A172 (cell line): ENCODE results near the gene DVL1. TPM values are rescaled to one million over a fixed set of nuclear protein-coding genes. Genes with fewer than 3 reads are reported as not detected.
"Not testable (repeated sequence)": the region's sequence is repeated elsewhere in the genome, so short reads cannot be mapped to it uniquely, and the experiment has no call there.

ENCODE experiments used
- DNase-seq: peaks from one replicate; pipeline ENCODE4 v3.0.0-alpha.2; 2015; ENCODE audit warnings: low spot score
- total RNA-seq: library from RNA; depleted of rRNA; stranded (reverse); fragments of >200 nt; shearing (Covaris generic); gene quantifications from 2 replicates; pipeline ENCODE4 v1.2.3, GENCODE V29; 2014

DVL1 gene
- total RNA-seq, 1 experiment from 2014 or later: 58.2 TPM

DNA sequence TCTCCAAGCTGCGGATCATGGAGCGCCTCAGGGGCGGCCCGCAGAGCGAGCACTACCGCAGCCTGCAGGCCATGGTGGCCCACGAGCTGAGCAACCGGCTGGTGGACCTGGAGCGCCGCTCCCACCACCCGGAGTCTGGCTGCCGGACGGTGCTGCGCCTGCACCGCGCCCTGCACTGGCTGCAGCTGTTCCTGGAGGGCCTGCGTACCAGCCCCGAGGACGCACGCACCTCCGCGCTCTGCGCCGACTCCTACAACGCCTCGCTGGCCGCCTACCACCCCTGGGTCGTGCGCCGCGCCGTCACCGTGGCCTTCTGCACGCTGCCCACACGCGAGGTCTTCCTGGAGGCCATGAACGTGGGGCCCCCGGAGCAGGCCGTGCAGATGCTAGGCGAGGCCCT, 21.9 kb downstream of the DVL1 start:
- no peak for DNase-seq

DNA sequence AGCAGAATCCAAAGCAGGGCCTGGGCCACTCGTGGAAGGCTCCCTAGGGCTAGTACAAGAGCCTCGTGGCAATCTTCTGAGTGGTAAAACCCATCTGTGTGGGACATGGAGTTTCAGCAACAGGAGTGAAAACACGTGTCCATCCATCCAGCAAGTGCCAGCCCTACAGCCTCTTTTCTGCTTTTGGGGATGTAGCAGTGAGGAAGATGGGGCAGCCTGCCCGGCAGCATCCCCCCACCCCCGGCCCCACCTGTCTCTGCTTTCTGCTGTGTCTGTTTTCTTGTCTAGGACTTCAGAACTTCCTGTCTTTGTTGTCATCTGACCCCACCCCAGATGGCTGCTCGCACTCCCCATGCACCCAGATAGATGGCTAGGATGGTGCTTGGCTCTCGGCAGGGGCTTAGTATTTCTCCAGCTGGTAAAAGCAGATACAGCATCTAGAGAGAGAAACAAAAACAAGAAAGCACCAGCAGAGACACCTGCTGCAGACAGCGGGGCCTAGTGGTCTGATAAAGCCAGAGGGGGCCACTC, 23.1 kb downstream of the DVL1 start:
- DNase-seq: no peak

DNA sequence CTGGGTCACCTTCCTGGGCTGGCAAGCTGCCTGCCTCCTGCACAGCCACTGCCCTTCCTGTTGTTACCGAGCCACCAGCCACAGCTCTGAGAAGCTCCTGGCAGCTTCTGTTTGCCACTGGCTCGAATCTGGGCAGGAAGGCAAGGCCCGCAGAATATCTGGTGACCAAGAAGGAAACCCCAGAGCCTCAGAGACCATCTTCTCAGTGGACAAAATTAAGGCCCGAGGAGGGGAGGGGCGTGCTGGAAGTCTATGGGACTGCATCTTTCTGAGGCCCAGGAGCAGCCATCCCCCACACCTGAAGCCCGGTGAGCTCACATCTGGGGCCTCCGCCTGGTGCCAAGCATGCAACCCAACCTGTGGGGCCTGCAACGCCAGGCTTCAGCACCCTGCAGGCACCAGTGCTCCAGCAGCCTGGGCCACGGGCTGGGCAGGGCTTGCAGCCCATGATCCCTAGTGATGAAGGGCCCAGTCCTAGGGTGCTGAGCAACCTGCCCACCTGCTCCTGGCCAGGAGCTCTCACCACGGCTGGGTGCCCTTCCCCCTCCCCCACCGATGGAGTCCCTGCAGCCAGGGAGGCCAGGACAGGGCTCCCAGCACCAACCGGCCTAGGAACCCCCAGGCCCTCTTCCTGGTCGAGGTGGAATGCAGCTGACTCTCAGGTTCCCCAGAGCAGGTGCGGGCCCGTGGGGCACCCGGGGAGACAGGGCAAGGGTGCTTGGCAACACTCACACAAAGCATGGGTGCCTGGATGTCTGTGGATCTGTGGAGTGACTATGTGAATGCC, 23.7 kb downstream of the DVL1 start:
- no peak for DNase-seq

DNA sequence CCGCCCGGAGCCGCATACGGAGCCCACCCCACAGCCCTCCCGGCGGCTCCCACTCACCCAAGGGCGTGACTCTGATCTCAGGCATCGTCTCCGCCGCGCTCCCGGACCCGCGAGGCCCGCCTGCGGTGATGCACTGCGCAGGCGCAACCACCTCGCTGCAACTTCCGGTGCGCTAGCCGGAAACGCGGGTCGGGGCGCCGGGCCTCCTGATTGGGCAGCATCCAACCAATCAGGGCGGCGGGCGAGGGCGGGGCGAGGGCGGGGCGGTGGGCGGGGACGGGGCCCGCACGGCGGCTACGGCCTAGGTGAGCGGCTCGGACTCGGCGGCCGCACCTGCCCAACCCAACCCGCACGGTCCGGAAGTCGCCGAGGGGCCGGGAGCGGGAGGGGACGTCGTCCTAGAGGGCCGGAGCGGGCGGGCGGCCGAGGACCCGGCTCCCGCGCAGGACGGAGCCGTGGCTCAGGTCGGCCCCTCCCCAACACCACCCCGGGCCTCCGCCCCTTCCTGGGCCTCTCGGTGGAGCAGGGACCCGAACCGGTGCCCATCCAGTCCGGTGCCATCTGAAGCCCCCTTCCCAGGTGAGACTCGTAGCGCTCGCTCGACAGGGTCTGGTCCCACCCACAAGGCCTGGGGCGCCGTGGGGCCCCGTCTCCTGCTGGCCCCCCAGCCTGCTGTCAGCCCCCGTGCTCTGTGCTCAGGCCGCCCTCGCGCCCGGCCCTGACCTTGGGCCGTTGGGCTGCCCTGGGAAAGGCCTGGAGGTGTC, 24.5 kb downstream of the DVL1 start, which contains the start of the genes CPTP and INTS11:
CPTP (plus strand) TSS at position 279 of the 764 bp plus-strand sequence. CDS start 2,109 bp downstream, outside the sequence.
INTS11 (minus strand) TSS at position 137 of the 764 bp plus-strand sequence; CDS start at position 85, 52 bp downstream.
- DNase-seq: peak; percentile 60

DNA sequence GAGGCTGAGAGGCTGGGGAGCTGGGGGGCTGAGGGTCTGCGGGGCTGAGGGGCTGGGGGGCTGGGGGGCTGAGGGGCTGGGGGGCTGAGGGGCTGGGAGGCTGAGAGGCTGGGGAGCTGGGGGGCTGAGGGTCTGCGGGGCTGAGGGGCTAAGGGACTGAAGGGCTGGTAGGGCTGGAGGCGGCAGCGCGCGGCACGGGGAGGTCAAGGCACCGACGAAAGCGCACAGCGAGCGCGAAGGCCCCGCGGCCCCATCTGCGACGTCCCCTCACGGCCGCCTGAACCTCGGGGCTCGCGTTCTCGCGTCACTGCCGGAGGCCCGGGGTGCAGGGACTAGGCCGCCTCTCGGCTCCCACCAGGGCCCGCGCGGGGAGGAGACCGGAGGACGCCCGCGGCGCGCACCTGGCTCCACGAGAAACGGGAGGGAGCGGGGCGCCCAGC, 25.1 kb downstream of the DVL1 start:
- no peak for DNase-seq

DNA sequence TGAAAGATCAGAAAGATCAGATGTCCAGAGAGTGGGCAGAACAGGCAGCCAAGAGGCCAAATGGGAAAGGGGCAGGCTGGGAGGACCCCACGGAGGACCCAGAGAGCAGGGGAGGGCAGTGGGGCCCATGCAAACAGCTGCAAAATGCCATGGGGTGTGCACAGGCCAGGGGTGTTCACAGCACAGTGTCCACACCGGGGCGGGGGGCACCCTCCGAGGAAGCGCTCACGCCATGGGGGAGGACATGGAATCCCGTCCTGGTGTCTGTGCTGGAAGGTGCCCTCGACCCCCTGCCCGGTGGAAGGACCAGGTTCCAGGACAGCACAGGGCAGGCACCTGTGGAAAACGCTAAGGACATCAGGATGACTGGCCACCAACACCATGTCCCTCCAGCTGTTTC, 26.3 kb downstream of the DVL1 start:
- DNase-seq: no peak

DNA sequence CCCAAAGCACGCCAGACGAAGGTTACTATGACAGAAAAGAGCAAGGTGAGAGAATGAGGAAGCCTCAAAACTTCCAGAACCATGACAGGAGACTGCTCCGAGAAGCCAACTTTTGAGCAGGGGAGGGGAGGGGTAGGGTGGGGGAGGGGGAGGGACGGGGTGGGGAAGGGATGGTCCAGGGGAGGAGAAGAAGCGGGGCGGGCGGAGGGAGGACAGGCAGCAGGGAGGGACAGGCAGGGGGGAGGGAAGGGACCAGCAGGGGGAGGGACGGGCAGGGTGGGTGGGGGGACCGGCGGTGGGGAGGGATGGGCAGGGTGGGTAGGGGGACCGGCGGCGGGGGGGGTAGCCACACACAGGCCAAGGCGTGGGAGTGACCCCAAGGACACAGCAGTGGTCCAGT, 26.8 kb downstream of the DVL1 start:
- no peak for DNase-seq

DNA sequence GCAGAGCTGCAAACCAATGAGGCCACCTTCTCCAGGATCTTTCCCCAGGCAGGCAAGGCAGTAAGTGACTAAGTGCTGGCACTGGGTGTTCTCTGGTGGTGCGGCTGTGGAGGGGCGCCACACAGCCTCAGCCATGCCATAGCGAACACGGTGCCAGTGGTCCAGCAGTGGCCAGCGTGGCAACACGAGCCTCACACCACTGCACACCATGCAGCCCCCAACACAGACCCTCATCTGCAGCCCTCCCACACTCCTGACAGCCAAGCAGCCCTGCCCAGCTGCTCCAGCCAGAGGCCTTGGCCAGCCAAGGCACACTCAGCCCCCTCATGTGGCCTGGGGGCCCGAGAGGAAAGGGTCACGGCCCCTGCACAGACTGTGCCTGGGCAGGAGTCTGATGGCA, 27.7 kb downstream of the DVL1 start:
- no peak for DNase-seq

DNA sequence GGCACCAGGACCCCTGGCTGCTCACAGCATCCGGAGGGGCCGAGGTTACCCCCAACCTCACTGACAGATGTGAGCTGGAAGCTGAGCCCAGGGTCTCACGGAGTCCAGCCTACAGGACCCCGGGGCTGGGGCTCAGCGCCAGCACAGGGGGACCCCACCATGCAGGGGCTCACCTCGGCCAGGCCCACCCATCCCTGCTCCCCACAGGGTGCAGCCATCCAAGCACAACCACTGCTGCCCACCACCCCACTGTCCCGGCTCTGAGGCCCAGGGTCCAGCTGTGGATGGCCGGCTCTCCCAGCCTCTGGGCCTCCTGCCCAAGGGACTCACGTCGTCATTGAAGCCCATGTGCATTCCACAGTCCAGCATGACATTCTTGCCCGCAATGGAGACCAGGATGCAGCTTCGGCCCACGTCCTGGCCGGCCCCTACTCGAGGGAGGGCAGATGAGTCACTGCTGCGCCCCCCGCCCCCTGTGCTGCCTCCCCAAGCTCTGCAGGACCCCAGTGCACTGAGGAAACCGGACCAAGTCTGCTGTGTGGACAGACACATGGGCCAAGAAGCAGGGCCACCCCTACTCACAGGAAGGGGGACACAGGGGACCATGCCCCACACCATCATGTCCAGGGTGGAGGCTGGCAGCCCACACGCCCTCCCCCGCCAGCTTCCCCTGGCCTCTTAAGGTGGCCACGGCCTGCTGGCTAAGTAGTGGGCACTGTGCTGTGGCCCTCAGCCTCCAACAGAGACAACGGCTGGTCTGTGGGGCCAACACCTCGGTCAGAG, 28.4 kb downstream of the DVL1 start:
- no peak for DNase-seq

DNA sequence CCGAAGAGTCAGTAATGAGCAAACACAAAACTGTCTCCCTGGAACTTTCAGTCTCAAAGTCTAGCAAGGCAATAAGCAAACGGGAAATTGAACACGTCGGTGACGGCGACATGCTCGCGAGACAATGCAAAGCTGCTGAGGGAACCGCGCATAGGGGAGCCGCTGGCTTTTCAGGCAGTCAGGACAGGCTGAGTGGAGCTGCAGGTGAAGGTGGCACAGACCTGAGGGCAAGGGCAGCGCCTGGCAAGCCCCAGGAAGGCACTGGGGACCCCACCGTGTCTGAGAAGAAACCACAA, 29.6 kb downstream of the DVL1 start:
- DNase-seq: no peak

DNA sequence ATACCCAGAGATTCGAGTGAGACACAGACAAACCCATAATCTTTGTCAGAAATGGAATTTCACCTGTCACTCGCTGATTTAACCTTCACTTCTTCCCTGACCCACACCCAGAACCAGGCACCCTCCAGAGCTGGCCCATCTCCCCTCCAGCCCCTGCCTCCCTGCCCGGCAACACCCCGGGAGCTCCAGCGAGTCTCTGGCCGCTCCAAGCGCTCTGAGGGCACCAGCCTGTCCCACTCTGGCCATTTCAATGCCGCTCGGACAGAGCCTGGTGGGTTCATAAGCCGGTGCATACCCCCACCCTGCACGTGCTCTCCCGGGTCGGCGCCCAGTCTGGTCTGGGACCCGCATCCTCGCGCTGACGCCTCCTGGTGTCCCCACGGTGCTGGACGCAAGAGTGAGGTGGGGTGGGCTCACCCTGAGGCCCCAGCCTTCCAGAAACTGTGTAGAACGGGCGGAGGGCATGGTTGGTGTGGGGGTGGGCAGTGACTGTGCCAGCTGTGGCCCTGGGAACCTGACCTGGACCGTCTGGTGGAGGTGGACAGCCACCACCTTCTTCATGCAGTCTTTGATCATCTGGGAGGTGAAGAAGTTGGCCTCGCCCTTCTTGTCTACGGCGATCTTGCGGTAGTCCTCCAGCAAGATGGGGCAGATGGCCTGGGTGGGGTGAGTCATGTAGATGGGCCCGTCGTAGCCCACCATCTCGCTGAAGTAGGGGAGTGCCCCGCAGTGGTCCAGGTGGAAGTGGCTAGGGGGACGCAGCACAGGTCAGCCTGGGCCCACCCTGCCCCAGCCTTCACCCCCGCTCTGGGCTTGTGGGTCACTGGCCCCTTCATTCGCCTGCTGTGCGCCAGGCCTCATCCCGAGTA, 30.2 kb downstream of the DVL1 start:
- DNase-seq: no peak

DNA sequence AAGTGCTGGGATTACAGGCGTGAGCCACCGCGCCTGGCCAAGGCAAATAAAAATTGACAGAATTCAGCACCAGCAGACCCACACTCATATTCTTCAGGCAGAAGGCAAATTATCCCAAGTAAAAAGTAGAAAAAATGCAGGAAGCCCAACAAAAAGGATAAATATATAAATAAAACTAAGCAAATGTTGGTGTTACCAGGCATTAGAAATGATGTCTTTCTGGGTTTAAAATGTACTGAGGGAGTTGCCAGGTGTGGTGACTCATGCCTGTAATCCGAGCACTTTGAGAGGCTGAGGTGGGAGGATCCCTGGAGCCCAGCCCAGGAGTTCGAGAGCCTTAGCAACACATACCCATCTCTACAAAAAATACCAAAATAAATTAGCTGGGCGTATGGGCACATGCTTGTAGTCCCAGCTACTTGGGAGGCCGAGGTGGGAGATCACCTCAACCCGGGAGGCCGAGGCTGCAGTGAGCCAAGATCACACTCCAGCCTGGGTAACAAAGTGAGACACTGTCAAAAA, 31.0 kb downstream of the DVL1 start:
- DNase-seq: peak; percentile 87

DNA sequence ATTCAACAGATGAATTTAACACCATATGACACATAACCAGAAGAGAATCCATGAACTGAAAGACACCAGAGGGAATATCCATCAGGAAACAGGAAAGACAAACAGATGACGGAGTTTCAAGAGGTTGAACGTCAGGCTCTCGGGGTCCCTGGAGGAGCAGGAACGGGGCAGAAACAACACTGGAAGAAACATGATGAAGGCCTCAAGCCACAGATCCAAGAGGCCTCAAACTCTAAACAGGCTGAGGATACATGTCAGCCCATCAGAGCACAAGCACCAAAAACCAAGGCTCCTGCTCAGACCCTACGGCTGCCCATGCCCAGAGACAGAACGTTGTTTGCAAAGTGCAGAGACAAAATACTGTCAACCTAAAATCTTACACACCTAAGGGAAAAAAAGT, 31.8 kb downstream of the DVL1 start:
- DNase-seq: no peak

DNA sequence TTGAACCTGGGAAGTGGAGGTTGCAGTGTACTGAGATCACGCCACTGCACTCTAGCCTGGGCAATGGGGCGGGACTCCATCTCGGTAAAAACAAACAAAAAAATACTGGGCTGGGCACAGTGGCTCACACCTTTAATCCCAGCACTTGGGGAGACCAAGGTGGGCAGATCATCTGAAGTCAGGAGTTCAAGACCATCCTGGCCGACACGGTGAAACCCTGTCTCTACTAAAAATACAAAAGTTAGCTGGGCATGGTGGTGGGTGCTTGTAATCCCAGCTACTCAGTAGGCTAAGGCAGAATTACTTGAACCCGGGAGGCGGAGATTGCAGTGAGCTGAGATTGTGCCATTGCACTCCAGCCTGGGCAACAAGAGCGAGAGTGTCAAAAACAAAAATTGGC, 33.0 kb downstream of the DVL1 start:
- DNase-seq: not testable (repeated sequence)

DNA sequence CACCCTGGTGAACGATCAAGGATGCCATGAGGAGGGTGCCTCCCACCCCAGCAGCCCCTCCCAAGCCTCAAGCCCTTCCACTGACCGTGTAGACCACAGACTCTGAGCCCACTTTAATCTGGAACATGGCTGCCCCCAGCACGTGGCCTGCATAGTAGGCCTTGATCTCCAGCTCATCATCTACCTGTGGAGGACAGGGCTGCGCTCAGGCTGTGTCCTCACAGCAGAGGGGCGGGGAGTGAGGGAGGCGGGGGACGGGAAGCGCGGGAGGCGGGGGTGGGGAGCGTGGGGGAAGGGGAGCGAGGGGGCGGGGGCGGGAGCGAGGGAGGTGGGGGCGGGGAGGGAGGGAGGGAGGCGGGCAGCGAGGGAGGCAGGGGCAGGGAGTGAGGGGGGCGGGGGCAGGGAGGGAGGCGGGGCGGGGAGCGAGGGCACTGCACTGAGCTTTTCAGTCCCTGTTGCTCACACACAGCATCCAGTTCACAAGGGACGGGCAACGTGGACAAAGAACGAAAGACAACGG, 33.7 kb downstream of the DVL1 start:
- no peak for DNase-seq

DNA sequence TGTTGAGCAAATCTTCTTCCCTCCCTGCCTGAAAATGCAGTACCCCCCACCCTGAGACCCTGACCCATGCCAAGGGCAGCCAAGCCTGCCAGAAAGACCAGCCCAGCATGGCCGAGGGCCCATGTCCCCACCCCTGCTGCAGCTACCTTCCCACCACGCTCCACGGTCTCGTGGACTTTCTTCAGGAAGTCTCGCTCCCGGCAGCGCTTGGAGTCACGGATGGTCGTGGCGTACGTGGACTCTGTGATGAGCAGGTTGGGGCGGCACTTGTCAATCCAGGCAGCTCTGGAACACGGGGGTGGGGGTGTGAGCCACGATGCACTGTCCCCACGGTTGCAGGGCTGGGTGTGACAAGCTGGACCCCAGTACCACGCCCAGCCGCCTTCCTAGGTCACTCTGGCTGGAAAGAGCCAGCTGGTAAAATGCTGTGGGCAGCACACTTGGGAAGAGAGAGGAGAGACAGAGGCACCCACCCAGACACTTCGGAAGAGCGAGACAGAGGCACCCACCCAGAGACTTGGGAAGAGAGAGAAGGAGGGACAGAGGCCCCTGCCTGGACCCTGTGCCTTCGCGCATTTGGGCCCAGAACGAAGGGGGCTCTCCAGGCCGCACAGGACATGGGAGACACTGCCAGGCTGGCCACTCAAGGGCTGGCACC, 34.4 kb downstream of the DVL1 start:
- no peak for DNase-seq

DNA sequence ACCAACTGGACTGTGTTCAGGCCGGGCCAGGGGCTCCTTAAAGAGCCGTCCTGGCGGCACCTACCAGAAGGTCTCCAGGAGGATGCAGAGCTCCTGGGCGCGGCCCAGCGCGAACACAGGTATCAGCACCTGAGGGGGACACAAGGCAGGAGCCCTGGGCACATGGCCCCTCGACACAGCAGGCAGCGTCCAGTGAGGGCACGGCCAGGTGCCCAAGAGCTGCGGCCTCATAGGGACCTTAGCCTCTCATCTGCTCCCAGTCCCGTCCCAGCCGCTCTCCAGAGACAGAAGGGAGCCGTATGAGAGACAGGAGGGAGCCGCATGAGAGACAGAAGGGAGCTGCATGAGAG, 35.0 kb downstream of the DVL1 start:
- no peak for DNase-seq

DNA sequence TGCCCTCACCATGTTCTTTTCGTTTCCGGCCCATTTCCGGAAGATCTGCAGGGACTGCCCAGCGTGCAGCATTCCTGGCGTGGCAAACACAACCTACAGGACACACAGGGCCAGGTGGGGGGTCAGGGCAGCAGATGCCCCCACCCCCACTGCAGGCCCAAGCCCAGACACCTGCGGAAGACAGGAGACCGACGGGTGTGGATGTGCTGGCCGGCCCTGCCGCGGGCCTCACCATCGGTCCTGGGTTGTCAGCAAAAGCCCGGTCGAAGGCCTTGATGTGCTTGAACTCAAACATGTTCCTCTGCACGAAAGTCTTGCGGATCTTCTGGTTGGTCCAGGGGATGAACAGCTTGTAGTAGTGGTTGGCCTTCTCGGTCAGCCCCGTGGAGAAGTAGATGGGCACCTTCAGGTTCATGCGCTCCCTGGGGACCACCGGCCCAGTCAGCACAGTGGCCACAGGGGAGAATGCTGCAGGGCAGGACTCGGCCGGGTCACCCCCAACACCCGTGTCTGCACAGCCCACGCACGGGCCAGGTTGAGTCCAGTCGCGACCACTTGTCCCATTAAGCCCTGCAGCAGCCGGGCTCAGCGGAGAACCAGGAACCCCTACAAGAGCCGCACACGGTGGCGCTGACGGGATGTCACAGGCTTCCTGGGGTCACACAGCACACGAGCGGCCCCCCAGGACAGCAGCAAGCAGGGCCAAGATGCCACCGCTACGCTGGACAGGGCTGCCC, 35.5 kb downstream of the DVL1 start:
- no peak for DNase-seq
